Measurements from ENCODE around the gene LCE3D.
"Not testable (repeated sequence)": the region's sequence is repeated elsewhere in the genome, so short reads cannot be mapped to it uniquely, and the experiment has no call there.

LCE3D gene, protein sequence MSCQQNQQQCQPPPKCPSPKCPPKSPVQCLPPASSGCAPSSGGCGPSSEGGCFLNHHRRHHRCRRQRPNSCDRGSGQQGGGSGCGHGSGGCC

DNA sequence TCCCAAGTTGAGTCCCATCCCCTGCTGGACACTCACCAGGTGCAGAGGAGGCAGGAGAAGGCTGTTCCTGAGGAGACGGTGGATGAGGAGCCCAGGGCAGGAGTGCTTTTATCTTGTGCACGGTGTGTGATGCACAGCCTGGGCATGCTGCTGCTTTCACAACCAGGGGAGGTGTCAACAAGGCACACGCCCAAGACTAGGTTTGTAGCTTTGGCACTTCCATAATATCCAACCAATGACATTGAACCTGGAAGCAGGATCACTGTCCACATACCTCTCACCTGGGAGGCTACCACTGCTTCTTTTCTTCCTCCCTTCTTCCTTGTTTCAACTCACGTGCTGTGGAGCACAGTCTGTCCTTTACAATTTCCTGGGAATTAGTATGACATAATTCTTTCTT lies at the start of gene LCE3D:
Gene LCE3D, minus strand, starts transcription at position 84 of the 400 bp plus-strand sequence. CDS start 580 bp downstream, outside the sequence.
- no peak for DNase-seq

DNA sequence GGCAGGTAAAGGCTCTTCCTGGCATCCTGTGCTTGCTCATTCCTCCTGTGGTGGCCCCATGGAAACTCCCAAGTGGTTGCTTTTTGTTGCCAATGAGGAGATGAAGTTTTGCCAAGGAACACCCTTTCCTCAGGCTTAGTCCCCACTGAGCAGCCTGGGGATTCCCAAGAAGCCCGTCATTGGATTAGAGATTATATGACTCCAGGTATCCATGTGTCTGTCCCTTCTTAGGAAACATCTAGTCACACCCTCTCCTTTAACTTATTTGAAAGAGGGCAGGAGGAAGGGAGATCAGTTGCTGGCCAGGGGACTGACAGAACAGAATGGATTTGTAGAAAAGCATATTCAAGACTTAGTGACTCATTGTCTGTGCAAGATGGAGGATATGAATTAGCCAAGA lies 46.4 kb upstream of the LCE3D start:
- DNase-seq, result no peak

GRCh38 chr1:152623203-152623844 lies 43.0 kb upstream of the LCE3D start:
- DNase-seq, result no peak

GRCh38 chr1:152622803-152623202 lies 42.5 kb upstream of the LCE3D start, which contains the start of gene LCE3A:
Gene LCE3A (minus strand): TSS chr1:152623103. CDS start chr1:152623103, 0 bp downstream.
- no peak for DNase-seq

GRCh38 chr1:152621993-152622392 lies 41.7 kb upstream of the LCE3D start:
- DNase-seq, result no peak

DNA sequence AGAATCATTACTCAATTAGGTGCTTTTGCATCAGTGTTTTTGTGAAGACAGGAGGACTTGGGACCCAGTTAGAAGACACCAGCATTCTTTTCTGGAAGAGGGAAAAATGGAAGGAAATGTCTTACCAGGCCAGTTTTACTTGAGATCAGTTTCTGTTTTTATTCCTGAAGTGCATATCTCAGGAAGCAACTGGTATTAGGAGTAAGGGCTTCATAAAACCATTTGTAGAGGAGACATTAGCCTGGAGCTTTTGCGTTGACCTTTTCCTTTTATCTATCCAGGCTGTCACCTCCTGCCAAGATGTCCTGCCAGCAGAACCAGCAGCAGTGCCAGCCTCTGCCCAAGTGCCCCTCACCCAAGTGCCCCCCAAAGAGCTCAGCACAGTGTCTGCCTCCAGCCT lies 33.2 kb upstream of the LCE3D start, which contains the start of gene LCE3B:
Gene LCE3B, plus strand, starts transcription at position 301 of the 400 bp plus-strand sequence. Its CDS starts 0 bp downstream, at position 301.
- no peak for DNase-seq

DNA sequence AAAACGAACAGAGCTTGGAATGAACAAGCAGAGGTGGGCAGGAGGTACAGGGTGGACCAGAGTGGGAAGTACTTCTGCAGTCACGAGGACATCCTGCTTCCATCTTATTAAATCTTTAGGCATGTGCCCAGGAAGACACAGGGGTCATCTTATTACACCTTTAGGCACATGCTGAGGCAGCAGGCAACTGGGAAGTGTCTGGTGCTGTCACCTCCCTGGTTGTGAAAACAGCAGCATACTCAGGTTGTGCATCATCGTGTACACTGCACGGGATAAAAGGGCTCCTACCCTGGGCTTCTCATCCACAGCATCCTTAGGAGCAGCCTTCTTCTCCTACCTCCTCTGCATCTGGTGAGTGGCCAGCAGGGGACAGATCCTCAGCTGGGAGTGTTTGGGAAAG lies 19.6 kb upstream of the LCE3D start, which contains the start of gene LCE3C:
Gene LCE3C, plus strand, starts transcription at position 301 of the 400 bp plus-strand sequence. CDS start 498 bp downstream, outside the sequence.
- DNase-seq, result no peak

DNA sequence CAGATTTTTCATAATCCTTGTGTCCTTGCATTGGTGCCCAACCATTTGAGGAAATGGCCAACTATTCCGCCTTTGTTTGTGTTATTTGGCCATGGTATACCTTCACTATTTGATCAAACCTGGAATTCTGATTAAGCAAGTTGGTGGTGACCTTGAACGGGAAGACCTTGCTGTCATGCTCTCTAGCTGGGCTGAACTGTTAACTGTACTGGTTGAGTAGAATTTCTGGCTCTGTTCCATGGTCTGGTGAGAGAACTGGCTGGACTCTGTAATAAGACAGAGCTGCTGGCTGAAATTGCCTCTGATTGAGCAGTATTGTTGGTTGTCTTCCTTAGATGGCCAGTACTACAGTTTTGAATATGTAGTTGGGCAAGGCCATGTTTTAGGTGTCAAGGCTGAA lies 16.7 kb upstream of the LCE3D start:
- no peak for DNase-seq

DNA sequence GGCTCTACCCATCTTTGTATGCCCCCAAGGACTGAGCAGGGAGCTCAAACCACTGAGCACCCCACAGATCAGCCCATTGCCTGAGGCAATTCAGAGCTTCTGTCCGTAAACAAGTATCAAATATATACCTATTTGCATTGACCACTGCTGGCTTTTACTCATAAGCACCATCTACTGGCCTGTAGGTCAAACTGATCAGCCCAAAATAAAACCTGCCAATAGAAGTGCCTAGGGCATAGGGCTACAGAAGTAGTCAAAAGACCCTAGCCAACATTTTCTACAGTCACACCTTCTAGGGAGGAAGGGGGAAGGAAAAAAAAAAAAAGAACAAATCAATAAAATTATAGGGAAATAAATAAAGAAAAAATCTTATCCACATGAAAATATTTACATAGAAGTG lies 5.3 kb upstream of the LCE3D start:
- no peak for DNase-seq

- DNase-seq, result no peak
Observed at GRCh38 chr1:152582647-152583046, 2.3 kb upstream of the LCE3D start.

GRCh38 chr1:152579526-152579925 lies 790 bp downstream of the LCE3D start:
- DNase-seq, result not testable (repeated sequence)

GRCh38 chr1:152577168-152577567 lies 3.1 kb downstream of the LCE3D start:
- DNase-seq, result no peak

- DNase-seq, result no peak
Observed at GRCh38 chr1:152566681-152567080, 13.6 kb downstream of the LCE3D start, which contains the start of gene LCE3E. Gene LCE3E (minus strand): TSS chr1:152566780. CDS start chr1:152566208, 572 bp downstream.

- no peak for DNase-seq
Observed at GRCh38 chr1:152565535-152566215, 14.6 kb downstream of the LCE3D start.

GRCh38 chr1:152565115-152565514 lies 15.2 kb downstream of the LCE3D start:
- DNase-seq, result no peak

DNA sequence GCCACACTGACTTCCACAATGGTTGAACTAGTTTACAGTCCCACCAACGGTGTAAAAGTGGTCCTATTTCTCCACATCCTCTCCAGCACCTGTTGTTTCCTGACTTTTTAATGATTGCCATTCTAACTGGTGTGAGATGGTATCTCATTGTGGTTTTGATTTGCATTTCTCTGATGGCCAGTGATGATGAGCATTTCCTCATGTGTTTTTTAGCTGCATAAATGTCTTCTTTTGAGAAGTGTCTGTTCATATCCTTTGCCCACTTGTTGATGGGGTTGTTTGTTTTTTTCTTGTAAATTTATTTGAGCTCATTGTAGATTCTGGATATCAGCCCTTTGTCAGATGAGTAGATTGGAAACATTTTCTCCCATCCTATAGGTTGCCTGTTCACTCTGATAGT lies 32.0 kb downstream of the LCE3D start:
- not testable (repeated sequence) for DNase-seq

DNA sequence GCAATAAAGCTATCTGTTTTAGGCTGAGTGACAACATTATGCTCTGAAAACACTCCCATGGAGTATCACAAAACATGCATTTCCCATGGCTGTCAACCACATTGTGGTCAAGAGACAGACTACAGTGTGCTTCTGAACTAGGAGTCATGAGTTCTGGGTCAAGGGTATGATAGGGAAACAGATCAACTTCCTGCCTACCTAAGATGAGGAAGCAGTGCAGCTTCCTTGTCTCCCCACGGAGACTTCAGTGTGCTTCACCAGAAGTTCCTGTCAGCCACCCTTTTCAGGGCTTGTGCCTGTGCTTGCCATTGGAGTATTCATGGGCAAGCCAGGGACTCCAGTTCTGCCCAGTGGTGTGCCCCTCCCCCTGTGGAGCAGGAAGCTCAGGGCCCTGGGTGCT lies 33.6 kb downstream of the LCE3D start:
- DNase-seq, result no peak

GRCh38 chr1:152543820-152544219 lies 36.5 kb downstream of the LCE3D start:
- DNase-seq, result no peak

GRCh38 chr1:152539901-152540300 lies 40.4 kb downstream of the LCE3D start:
- DNase-seq, result no peak

DNA sequence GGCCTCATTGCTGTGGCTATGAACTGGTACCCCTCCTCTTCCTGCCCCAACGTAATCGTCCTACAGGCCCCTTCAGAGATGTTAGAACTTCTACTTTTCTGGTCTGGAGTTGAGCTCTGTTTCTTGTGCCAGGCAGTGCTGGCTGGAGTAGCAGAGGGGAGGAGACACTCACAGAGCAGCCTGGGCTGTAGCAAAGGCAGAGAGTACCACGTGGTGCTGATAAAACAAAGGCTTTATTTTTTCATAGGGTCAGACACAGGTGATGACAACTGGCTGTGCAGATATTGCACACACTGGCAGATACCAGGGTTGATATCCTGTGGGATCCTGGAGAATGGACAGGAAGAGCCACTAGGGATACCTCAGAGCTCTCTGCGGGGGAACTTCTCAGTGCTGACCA lies 42.8 kb downstream of the LCE3D start:
- peak; percentile 1 for DNase-seq

DNA sequence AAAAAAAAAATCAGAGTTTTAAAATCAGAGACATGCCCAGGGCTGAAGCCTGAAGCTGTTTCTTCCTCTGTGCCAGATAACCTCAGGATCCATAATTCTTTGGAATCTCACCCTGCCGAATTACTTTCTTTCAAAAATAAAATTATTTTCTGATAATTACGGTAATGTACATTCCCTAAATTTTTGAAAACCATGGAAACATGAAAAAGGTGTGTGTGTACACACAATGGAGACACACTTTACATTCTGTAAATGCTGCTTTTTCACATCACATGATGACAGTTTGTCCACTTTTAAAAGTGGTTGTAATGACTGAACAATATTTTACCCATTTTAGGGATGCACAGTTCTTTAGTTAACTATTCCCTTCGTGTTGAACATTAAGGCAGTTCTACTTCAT lies 44.5 kb downstream of the LCE3D start:
- no peak for DNase-seq

GRCh38 chr1:152533327-152533938 lies 46.9 kb downstream of the LCE3D start:
- peak; percentile 33 for DNase-seq
